Mucosa of descending colon (tissue), 3 donors: ENCODE results near the gene ITGA1. TPM values are rescaled to one million over a fixed set of nuclear protein-coding genes. Genes with fewer than 3 reads are reported as not detected.

ENCODE experiments used
- ATAC-seq: fragments of 200-7000 bp; cut with Tn5 transposase; one replicate; pipeline ENCODE4 v1.9.1; 2020; ENCODE audit warnings: mild to moderate bottlenecking, moderate library complexity
- DNase-seq, 3 donors: peaks; one replicate each; pipeline ENCODE4 v3.0.0-alpha.2; 2020
- H3K36me3 ChIP-seq: fragments of 200-600 bp; one replicate; pipeline ENCODE4 v1.8.0; 2021; ENCODE audit warnings: low read depth, mild to moderate bottlenecking
- H3K4me1 ChIP-seq: fragments of 200-600 bp; one replicate; pipeline ENCODE4 v1.8.0; 2021; ENCODE audit warnings: low read depth, mild to moderate bottlenecking
- H3K4me3 ChIP-seq: fragments of 200-600 bp; one replicate; pipeline ENCODE4 v1.8.0; 2021; ENCODE audit warnings: mild to moderate bottlenecking
- H3K9me3 ChIP-seq: fragments of 200-600 bp; one replicate; pipeline ENCODE4 v1.8.0; 2021; ENCODE audit warnings: mild to moderate bottlenecking
- intact Hi-C, 2 donors: fragments of 100-400 bp; cut with DNase I in 1 of 2; cut with micrococcal nuclease in 1 of 2; formaldehyde crosslinking; loops; one replicate each; pipeline versions ENCODE4 v1.11.0 to v1.11.1; 2022; cut with DNase I, micrococcal nuclease
- total RNA-seq, 3 donors: library from RNA; stranded (reverse); fragmentation: NEBNext Ultra II Directional in 2 of 3; extraction: Animal tissue kit (Norgen Biotek cat#: 25700) in 2 of 3; gene quantifications; one replicate each; pipeline versions ENCODE4 v1.2.1 to v1.2.4, GENCODE V29; 2021 to 2023
- TF ChIP-seq, protein P1 (sequence below): fragments of 200-600 bp; IDR thresholded peaks from one replicate; pipeline ENCODE4 v1.8.0; 2022; ENCODE audit warnings: antibody characterized with exemption, mild to moderate bottlenecking
- donor health status: DM: no; HTN: no; CAD: no; lungs with moderate emphysema.
- donor health status: DM: no; HTN: no; CAD: no.
- donor health status: DM: no; HTN: yes; CAD: no.

Gene ITGA1
- total RNA-seq, 3 donors from 2014 or later: 18.7 to 207 (median 42.0) TPM

DNA sequence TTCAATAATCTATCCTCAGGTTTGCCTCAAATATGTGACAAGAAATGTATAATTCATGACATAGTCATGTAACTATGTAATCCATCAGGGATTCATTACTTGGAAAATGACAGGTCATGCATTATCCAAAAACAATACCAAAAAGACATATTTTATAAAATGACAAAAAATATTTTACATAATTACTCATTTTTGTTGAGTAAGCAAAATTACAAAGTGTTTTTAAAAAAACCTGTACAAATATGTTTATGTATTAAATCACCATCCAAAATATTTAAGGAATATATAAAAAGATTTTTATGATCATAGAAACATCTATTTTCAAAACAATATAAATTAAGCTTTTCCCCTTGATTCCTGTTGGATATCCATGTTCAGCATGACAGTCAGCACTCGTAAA, 164.8 kb downstream of the ITGA1 start:
- ATAC-seq (no peak), DNase-seq (no peak)
- no peaks in the 10 kb centered on the region for H3K36me3 ChIP-seq
- intact Hi-C loops: loop anchor here in 1 of 2 donors (5.0 kb wide), 1 partner anchor 145 kb away; no protein-coding TSS in a partner anchor
- H3K4me3 ChIP-seq: no peak overlapping the region
- H3K4me1 ChIP-seq: peaks cover 4% of the 10 kb centered on the region
- TF ChIP-seq, protein P1, sequence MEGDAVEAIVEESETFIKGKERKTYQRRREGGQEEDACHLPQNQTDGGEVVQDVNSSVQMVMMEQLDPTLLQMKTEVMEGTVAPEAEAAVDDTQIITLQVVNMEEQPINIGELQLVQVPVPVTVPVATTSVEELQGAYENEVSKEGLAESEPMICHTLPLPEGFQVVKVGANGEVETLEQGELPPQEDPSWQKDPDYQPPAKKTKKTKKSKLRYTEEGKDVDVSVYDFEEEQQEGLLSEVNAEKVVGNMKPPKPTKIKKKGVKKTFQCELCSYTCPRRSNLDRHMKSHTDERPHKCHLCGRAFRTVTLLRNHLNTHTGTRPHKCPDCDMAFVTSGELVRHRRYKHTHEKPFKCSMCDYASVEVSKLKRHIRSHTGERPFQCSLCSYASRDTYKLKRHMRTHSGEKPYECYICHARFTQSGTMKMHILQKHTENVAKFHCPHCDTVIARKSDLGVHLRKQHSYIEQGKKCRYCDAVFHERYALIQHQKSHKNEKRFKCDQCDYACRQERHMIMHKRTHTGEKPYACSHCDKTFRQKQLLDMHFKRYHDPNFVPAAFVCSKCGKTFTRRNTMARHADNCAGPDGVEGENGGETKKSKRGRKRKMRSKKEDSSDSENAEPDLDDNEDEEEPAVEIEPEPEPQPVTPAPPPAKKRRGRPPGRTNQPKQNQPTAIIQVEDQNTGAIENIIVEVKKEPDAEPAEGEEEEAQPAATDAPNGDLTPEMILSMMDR: no peak
- no peaks in the 10 kb centered on the region for H3K9me3 ChIP-seq

- intact Hi-C loops: no loop called here
- H3K4me1 ChIP-seq: peaks cover 5% of the 10 kb centered on the region
- TF ChIP-seq, protein P1: no peak
- no peaks in the 10 kb centered on the region for H3K9me3 ChIP-seq
- no peak overlapping the region for H3K4me3 ChIP-seq
- DNase-seq (no peak), ATAC-seq (no peak)
- no peaks in the 10 kb centered on the region for H3K36me3 ChIP-seq
Observed at GRCh38 chr5:52956014-52956413, 168.3 kb downstream of the ITGA1 start.

DNA sequence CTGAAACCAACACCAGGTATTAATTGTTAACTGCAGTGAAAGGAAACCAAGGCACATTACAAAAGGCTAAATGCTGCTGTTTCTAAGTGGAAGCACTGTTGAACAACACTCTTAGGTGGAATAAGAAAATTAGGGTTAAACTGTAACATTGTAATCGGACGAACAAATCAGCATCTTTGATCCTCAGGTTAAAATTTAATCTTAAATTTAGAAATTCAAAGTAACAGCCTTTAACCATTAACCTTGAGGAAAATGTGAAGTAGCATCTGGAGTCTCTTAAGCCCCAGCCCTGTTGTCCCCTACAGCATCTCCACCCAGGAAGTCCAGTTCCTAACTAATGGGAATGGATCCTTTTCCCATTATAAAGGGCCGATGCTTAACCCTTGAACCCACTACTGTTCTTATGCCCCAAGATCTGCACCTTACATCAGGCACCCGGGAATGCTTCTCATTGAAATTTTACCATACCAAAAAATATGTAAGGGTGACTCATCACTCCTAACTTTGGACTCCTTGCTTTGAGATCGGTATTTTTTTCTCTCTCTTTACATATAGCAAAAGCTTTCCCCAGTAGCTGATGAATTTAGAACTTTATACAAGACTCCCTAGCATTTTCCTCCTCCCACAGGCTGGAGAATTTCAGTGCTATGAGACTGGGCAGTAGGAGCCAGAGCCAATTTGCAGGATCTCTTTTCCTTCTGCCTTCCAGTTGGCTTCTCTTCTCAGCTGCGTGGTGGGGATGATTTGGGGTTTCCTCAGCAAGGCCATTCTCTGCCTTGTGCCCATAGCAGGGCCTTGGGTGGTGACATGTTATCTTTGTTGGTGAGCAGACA, 169.4 kb downstream of the ITGA1 start:
- TF ChIP-seq, protein P1: no peak
- Histone ChIP-seq H3K4me3 (no peak overlapping the region), H3K4me1 (peaks cover 5% of the 10 kb centered on the region), H3K36me3 (no peaks in the 10 kb centered on the region), H3K9me3 (no peaks in the 10 kb centered on the region)
- intact Hi-C loops: no loop called here
- ATAC-seq: peak; percentile 69
- DNase-seq: no peak

GRCh38 chr5:52961274-52961681, 173.6 kb downstream of the ITGA1 start:
- Histone ChIP-seq H3K4me3 (no peak overlapping the region), H3K4me1 (peaks cover 5% of the 10 kb centered on the region), H3K9me3 (no peaks in the 10 kb centered on the region), H3K36me3 (no peaks in the 10 kb centered on the region)
- intact Hi-C loops: no loop called here
- DNase-seq: no peak
- ATAC-seq: no peak
- TF ChIP-seq, protein P1: no peak

GRCh38 chr5:52963636-52964035, 175.9 kb downstream of the ITGA1 start:
- no peaks in the 10 kb centered on the region for H3K9me3 ChIP-seq
- ATAC-seq (no peak), DNase-seq (no peak)
- H3K36me3 ChIP-seq: no peaks in the 10 kb centered on the region
- no peak overlapping the region for H3K4me3 ChIP-seq
- no peaks in the 10 kb centered on the region for H3K4me1 ChIP-seq
- intact Hi-C loops: no loop called here
- TF ChIP-seq, protein P1: no peak
